Astrocyte of the hippocampus (primary cell): Measurements from ENCODE around the gene C7orf33.
A peak's percentile ranks its signal among the peaks of the same experiment; 100 is the strongest.
"Not testable (repeated sequence)": the region's sequence is repeated elsewhere in the genome, so short reads cannot be mapped to it uniquely, and the experiment has no call there.

ENCODE experiments used
- DNase-seq: peaks from one replicate; pipeline ENCODE4 v3.0.0; 2011; ENCODE audit warnings: low read depth, low spot score

The C7orf33 gene

DNA sequence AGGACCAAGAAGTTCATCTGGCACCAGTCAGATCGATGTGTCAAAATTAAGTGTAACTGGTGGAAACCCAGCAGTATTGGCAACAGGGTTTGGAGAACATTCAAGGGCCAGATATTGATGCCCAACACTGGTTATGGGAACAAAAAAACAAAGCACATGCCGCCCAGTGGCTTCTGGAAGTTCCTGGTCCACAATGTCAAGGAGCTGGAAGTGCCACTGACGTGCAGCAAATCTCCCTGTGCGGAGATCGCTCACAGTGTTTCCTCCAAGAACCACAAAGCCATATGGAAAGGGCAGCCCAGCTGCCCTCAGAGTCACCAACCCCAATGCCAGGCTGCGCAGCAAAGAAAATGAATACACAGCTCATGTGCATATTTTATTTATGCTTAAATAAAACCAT is 10.1 kb upstream of the C7orf33 start:
- no peak for DNase-seq

DNA sequence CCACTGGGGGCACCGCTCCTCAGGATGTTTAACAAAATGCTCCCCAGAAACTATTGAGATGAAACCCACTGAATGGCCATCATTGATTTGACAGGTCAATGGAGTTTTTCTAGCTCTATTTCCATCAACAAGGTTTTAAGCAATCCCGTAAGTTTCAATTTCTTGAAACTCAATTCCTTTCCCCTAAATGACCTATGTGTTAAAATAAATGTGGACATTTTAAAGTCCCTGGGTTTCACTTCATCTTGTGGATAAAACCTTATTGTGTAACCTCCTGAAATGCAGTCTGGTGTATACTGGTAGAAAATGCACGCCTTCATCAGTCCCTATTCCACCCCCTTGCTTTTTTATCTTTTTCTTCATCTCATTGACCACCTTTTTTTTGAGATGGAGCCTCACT is 8.9 kb upstream of the C7orf33 start:
- no peak for DNase-seq

DNA sequence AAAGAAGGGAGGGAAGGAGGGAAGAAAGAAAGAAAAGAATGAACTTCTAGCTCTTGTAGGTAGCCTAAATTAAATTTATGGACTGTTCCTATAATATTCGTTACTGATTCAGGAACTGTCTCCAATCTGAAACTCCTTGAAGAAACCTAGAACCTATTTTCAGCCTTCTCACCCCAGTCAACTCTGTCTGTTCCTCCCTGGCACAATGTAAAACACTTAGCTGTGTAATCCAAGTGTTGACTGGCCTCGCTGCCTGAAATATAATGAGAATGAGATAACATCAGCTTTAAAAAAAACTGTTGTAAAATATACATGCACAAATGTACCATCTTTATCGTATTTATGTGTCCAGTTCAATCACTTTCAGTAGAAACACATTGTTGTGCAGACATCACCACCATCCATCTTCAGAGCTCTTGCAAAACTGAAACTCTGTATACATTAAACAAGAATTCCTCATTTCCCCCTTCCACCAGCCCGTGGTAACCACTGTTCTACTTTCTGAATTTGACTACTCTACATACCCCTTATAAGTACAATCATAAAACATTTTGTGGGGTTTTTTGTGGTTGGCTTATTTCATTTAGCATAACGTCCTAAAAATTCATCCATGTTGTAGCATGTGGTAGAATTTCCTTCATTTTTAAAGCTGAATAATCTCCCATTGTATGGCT is 6.3 kb upstream of the C7orf33 start:
- DNase-seq: no peak

DNA sequence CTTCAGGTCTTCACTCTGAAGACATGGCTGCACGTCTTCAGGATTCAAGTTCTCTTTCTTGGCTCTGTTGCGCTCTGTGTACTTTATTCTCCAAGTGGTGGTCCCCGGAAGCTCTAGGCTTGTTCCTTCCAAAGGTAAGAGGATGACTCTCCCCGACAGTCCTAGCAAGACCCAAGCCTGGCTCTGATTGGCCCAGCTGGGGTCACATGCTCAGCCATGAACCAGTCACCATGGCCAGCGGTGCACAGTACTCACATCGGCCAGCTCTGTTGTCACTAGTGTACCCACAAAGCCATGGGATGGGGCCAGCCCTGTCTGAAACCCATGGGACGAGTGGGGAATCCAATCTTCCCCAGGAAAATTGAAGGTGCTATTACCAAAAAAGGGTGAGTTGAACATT is 5.2 kb upstream of the C7orf33 start:
- DNase-seq: no peak

DNA sequence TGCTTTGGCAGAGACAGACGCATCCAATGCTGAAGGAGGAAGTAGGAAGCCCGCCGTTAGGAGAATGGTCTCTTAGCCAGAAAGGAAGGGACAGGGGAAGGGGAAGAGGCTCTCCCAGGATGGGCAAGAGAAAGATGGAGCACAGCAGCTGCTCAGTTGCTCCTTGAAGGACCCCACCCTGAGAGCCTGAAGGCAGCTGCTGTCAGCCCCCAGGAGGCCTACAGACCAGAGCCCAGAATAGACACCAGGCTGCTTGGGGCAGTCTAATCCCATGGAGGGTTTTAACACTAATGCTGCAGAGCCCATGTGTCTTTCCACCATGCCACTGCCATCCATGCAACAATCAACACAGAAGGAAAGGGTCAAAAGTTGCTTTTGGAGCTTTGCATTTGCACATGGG is 3.5 kb upstream of the C7orf33 start:
- no peak for DNase-seq

DNA sequence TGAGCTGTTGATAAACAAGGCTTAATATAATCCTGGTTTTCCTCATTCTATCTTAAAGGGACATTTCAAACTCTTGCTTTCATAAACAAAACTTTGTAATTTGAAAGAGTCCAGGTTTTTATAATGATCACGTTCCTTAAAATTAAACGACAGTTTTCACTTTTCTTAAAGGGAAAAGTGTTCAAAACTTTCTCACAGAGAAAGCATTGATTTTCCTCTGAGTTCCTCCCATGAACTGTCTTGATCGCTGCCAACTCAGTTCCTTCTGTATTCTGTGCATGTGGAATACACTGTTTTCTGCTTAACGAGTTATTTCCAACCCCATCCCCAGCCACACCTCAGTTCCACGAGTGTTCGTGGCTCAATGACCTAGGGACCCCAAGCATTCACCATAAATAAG is 2.4 kb upstream of the C7orf33 start:
- no peak for DNase-seq

DNA sequence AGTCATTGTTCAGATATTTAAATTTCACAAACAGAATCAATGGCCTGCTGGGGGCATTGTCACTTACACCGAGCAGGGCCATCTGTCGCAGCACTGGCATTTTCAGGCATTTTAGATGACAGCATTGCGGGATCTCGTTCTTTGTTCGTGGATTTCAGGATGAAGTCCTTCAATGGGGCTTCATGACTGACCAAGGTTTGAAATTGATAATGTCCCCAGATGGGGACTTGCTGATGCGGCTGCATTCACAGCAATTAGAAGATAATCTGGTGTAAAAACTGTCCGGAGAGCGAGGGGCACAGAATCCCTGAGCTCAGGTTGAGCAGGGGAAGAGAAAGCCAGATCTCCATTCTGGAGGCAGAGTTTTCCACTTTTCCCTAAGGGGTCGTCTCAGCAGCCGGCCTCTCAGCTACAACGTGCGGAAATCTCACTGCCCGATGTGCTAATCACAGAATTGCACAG is 1.9 kb upstream of the C7orf33 start:
- no peak for DNase-seq

DNA sequence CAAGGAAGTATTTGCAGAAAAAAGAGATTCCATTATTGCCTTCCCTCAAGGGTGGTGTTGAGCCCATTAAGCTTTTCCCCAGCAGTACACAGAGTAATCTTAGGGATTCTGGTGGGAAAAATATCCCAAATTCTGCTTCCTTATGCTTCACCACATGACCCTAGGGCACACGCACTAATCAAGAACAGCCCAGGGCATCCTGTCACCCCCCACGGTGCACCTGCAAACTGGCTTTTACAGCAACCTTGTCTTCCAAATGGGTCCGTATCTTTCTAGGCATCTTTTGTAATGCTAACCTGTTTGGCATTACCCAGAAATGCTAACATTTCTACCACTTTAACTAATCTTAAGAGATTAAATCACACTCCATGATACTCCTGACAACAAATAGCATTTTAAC is 926 bp upstream of the C7orf33 start:
- DNase-seq: no peak

DNA sequence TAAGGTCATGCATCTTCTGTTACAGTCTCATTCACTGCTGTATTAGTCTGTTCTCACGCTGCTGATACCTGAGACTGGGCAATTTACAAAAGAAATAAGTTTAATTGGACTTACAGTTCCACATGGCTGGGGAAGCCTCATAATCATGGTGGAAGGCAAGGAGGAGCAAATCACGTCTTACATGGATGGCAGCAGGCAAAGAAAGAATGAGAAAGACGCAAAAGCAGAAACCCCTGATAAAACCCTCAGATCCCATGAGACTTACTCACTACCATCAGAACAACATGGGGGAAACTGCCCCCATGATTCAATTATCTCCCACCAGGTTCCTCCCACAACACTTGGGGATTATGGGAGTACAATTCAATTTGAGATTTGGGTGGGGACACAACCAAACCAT is 5.8 kb downstream of the C7orf33 start:
- DNase-seq: not testable (repeated sequence)

DNA sequence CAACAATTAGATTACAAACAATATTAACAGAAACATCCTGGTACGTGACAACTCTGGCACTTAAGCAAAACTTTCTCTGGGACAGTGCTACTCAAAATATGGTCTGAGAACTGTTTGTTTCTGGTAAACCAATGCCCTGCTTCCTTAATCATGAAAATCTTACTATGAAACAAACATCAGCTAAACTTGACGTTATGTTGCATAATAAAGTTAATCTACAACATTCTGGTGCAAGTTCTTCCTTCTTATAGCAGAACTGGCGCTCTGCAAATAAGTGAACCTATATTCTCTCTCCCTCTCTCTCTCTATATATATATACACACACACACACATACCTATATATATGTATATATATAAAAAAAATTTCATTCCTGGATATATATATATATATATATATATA is 7.8 kb downstream of the C7orf33 start:
- DNase-seq: no peak

DNA sequence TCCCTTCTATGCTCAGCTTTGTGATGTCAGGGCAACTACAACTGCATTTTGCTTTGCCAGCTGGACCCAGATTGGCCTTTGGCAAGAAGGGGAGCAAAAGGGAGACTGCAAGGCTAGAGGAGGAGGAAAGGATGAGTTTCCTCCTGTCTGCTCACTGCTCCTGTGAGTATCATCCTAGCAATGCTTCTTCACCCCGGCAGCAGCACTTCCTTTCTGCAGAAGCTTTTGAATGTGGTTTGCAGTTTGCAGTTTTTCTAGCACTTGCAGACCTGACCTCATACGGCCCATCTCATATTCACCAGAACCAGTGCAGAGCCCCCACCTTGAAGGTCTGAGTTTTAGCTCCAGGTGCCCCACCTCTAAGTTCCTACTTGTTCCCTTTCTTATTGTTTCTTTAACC is 14.8 kb downstream of the C7orf33 start:
- DNase-seq: no peak

DNA sequence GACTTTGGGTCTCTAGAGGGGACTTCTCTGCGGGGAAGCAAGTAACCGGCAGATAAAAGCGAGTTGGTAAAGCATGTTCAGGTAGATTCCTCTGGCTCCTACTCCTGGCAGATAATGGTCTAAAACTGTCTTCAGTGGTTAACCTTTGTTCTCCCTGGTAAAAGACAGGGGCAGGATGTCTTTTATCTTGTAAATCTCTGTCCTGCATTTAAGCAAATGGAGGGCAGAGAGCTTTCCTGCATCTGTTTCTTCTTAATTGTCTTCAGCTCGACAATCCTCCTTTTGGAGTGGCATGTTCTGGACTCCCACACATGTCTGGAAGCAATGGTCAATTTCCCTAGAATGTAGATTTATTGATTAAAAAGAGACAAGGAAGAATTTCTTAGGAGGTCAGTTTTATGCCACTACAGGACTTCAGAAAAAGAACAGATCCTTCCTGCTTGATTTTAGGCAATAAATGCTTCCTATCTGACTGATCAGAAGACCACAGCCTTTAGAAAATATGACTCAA is 16.6 kb downstream of the C7orf33 start:
- no peak for DNase-seq

DNA sequence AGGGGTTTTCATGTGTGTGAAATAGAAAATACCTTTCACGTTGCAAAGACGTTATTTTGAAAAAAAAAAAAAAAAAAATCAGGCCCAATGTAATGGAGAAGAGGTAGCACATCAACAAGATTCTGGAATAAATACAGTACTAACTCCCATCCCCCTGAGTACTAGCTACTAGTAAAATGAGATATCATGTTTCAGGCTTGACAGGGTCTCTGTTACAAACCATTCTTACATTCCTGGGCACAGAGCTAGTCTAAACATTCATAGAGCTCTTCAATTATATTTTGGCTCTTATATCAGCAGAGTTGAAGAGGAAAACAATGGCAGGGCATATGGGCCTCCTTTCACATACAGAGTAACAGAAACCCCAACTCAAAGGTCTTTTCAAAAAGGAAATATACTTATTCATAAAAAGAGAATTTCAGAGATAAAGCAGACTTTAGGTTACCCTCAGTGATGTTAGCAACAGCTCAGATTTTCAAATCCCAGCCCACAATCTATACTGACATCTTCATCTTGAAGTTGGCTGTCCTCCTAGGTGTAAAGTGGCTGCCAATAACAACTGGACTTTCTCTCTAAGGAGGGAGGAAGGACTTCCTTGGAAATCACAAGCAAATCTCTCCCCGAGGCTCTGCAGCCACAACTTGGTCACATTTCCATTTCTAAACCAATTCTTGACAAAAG is 18.6 kb downstream of the C7orf33 start:
- peak; percentile 63 for DNase-seq

DNA sequence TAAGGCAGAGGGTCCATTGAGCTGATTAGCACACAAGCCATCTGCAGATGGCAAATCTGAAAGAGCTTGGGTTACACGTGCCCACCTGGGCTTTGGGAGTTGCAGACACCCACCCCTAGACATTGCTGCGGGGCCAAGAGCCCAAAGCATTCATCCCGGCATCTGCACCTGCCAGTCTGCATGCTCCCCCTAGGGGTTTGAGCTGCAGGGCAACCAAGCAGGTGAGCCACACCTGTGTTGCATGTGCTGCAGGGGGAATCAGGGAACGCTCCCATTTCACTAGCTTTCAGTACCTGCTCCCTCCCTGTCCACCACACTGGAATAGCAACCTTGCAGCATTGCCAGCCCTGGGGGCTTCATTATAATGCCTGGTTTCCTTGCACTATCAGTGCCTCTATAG is 21.1 kb downstream of the C7orf33 start:
- DNase-seq: no peak

DNA sequence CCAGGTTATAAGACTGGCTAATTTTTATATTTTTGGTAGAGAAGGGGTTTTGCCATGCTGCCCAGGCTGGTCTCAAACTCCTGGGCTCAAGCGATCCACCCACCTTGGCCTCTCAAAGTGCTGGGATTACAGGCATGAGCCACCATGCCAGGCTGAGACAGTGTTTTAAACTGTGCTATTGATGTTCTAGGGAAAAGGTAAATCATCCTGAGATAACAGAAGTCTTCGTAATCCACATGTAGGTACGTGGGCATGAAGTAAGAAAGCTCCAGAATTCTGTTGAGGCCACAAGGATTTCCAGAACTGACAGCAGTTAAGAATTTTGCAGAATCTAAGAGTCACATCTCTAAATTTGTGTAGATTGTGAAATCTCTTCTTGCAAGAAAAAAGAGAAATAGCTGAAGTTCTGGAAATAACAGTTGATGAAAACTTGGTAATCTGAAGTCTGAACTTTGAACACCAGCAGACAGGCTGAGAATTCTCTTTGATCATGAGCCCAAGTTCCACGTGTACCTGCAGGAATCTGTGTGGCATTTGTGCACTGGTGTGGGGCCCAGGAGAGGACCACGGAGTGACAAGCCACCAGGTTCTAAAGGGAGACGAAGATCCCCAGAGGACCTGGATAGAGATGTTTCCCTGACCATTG is 24.6 kb downstream of the C7orf33 start:
- DNase-seq: no peak

DNA sequence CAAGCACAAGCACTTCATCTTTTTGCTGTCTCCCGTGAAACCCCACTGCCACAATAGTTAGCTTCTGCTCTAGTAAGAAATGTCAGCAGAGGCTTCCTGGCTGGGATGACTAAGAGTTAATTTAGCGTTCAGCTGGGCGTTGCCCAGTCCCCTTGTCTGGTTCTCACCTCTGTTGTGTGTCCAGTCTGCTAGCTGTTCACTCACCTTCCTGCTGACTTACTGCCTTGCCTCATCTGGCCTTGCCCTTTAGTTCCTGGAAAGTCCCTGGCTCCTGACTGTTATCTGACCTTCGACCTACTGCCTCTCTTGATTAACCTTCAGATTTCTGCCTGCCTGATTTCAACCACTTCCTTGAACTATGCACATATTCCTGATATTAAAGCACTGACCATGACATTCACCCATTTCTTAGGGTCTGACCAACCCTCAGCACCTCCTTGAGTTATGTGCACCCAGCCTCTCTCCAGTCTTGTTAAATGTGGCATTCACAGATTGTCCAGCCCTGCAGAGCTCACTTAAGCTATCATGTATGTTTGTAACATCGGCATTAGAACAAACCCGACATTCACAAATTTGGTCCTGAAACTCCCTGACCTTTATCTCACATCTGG is 30.3 kb downstream of the C7orf33 start:
- DNase-seq: peak; percentile 33

DNA sequence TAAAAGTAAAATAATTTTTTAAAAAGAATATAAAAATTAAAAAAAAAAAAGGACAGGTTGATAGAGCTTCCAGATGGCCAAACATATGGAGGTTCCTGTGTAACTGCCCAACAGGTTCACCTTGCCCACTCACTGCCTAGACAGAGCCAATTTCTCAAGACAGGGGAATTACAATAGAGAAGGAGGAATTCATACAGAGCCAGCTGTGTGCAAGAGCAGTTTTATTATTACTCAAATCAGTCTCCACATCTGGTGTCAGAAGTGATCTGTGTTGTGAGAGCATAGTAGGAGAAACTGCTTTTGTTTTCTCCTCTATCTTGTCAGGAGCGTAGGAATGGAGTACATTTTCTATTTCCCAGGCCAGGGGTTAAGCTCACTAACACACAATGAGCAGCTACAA is 31.0 kb downstream of the C7orf33 start:
- DNase-seq: no peak

DNA sequence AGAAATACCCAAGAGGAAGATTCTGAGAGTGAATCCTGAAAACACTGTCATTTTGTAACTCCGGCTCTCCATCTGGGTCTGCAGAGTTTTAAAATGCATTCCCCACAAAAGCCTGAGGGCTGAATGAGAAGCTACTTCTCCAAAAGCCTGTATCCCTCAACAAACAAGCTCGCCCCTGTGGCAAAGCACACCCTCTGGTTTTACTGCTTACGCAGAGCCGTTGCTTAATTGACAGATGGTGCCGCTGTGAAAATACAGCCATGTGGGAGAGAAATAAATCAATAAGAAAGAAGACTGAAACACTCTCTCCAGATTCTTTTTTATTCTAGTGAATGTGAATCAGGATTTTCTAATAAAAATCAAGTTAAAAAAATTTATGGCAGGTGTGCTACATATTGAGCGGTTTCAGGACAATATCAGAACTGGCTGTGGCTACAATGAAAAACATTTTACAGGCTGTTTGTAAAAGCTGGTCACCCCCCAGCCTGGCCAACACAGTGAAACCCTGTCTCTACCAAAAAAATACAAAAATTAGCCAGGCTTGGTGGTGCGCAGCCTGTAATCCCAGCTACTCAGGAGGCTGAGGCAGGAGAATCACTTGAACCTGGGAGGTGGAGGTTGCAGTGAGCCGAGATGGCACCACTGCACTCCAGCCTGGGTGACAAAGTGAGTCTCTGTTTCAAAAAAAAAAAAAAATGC is 32.5 kb downstream of the C7orf33 start:
- peak; percentile 33 for DNase-seq

DNA sequence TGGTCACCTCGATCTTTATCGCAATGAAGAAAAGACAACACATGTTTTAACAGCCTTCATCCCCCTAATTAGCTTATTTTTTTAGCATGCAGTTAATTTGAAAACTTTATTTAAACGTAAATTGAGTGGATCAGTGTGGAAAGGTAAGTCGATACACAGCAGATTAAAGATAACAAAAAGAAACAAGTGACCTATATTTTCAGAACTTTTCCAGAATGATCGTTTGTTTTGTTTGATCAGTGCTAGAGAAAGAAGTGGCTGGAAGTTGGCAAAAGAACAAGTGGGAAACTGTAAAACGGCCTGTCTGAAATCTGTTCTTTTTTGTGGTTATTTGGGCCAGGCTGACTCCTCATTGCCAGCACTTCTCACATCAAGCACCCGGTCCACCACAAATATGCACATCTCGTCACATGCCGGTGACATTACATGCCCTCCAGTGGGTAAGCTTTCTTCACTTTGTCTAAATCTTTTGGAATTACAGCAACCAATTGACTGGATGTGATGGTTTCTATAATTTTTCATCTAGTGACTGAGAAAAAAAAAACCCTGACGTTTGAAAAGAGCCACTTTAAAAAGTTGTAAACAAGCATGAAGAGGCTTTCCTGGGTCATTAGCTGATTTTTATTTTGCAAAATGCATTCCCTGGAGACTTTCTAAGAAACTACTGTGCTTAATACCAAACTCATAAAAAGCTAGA is 33.2 kb downstream of the C7orf33 start:
- peak; percentile 94 for DNase-seq

DNA sequence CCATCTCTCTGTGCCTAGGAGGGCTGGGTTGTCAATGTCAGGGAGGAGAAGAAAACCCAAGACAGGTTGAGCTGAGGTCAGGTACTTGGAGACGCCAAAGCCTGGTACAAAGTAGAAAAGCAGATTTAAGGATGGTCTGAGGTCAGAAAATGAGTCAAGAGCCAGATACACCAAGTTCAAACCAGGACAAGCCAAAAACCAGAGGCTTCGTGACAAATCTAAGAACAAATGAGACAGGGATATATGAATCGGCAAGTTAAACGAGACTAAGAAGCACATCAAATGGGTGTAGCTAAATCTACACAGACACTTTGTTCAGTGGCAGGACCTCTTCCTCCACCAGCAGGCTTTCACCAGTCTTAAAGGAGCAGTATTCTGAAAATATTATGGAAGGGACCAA is 34.2 kb downstream of the C7orf33 start:
- DNase-seq: peak; percentile 16

DNA sequence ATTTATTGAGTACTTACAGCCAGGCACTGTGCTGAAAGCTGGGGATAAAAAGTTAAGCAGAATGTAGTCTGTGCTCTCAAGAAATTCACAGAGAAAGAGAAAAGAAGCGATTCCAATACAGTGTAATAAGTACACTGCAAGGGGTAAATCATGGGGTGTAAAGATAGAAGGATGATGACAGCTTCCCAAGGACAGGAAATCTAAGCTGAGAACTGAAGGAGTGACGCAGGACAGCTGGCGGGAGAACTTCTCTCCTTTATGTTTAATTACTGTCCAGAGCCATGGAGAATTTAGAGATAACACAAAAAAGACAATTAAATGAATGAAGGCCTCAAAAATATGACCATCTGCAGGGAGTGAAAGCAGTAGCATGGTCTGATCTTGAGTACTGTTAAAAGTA is 34.8 kb downstream of the C7orf33 start:
- no peak for DNase-seq
